HAP-1 (cell line): ENCODE data around the gene IL34.
A peak's percentile ranks its signal among the peaks of the same experiment; 100 is the strongest.

Experiments
- DNase-seq, 2 experiments: peaks; one replicate each; pipeline ENCODE4 v3.0.0-alpha.2; 2016 to 2020; ENCODE audit warnings: low spot score in 2 of 2
- H3K27me3 ChIP-seq: fragments of 250-450 bp; sonication (Bioruptor Pico); 2 replicates; pipeline ENCODE4 v1.5.1; 2020; ENCODE audit warnings: low read depth, mild to moderate bottlenecking, moderate library complexity
- H3K36me3 ChIP-seq: fragments of 250-450 bp; sonication (Bioruptor Pico); replicated peaks from 2 replicates; pipeline ENCODE4 v1.5.1; 2020; ENCODE audit warnings: mild to moderate bottlenecking
- H3K4me1 ChIP-seq: fragments of 250-450 bp; sonication (Bioruptor Pico); 2 replicates; pipeline ENCODE4 v1.5.1; 2020; ENCODE audit warnings: mild to moderate bottlenecking
- H3K4me3 ChIP-seq: fragments of 250-450 bp; sonication (Bioruptor Pico); 2 replicates; pipeline ENCODE4 v1.5.1; 2020; ENCODE audit warnings: mild to moderate bottlenecking, moderate library complexity
- H3K9me3 ChIP-seq: fragments of 250-450 bp; sonication (Bioruptor Pico); 2 replicates; pipeline ENCODE4 v1.5.1; 2020; ENCODE audit warnings: mild to moderate bottlenecking, moderate library complexity
- in situ Hi-C: fragments of 300-500 bp; cut with MboI; formaldehyde crosslinking; loops from 3 replicates; pipeline ENCODE4 v1.14.3; 2020; ENCODE audit warnings: low sequenced_read_pairs, inconsistent platforms, mixed read lengths

IL34 gene

DNA sequence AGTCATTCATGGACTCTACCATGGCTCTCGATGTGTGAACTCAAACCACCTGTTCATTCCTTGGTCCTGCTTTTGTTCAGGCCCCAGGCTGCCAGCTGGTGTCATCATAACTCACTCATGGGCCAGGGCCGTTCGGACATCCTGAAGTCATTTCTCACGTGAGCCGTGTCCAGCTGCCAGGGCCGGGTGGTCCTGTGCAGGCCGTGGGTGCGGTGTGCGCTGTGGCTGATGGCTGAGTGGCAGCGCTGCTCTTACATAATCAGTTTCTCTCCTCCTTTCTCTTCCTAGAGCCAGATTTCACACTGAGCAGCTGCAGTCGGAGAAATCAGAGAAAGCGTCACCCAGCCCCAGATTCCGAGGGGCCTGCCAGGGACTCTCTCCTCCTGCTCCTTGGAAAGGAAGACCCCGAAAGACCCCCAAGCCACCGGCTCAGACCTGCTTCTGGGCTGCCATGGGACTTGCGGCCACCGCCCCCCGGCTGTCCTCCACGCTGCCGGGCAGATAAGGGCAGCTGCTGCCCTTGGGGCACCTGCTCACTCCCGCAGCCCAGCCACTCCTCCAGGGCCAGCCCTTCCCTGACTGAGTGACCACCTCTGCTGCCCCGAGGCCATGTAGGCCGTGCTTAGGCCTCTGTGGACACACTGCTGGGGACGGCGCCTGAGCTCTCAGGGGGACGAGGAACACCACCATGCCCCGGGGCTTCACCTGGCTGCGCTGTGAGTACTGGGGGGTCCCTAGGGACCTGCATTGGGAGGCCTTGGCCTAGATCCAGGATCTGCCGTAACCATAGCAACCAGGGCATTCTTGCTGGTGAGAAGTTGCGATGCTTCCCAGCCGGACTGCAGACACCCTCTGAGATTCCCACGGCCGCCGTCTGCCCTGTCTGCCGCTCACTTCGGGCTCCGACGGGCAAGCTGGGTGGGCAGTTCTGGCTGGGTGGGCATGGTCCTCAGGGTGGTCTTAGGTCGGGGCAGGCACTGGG lies at the start of gene IL34:
TSS of gene IL34 (plus strand) at position 300 of the 982 bp plus-strand sequence. CDS start at position 689, 389 bp downstream.
- H3K4me3 ChIP-seq: no peak within 1 kb of the TSS
- H3K27me3 ChIP-seq: no peaks in the 10 kb centered on the region
- no peaks in the 10 kb centered on the region for H3K9me3 ChIP-seq
- in situ Hi-C loops: loop anchor here (5.0 kb wide), 1 partner anchor 69 kb away; no protein-coding TSS in a partner anchor
- H3K4me1 ChIP-seq: no peaks in the 10 kb centered on the region
- peak in 1 of 2 experiments; percentile 54 for DNase-seq
- no peaks in the 10 kb centered on the region for H3K36me3 ChIP-seq

GRCh38 chr16:70597135-70597835 lies 49.1 kb upstream of the IL34 start:
- Histone ChIP-seq H3K9me3 (no peaks in the 10 kb centered on the region), H3K36me3 (no peaks in the 10 kb centered on the region), H3K27me3 (no peaks in the 10 kb centered on the region), H3K4me3 (no peak overlapping the region), H3K4me1 (no peaks in the 10 kb centered on the region)
- in situ Hi-C loops: no loop called here
- DNase-seq: no peak

GRCh38 chr16:70598937-70599503 lies 47.3 kb upstream of the IL34 start:
- no peaks in the 10 kb centered on the region for H3K36me3 ChIP-seq
- no peak overlapping the region for H3K4me3 ChIP-seq
- H3K4me1 ChIP-seq: no peaks in the 10 kb centered on the region
- no peaks in the 10 kb centered on the region for H3K27me3 ChIP-seq
- in situ Hi-C loops: no loop called here
- DNase-seq: no peak
- no peaks in the 10 kb centered on the region for H3K9me3 ChIP-seq

DNA sequence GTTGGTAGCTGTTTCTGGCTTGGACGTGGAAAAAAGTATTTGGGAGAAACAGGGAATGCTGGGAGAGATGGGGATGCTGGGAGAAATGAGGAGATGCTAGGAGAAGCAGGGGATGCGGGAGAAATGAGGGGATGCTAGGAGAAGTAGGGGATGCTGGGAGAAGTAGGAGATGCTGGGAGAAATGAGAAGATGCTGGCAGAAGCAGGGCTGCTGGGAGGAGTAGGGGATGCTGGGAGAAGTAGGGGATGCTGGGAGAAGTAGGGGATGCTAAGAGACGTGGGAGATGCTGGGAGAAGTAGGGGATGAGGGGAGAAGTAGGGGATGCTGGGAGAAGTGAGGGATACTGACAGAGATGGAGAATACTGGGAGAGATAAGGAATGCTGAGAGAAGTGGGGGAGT lies 45.6 kb upstream of the IL34 start:
- in situ Hi-C loops: no loop called here
- DNase-seq: no peak

DNA sequence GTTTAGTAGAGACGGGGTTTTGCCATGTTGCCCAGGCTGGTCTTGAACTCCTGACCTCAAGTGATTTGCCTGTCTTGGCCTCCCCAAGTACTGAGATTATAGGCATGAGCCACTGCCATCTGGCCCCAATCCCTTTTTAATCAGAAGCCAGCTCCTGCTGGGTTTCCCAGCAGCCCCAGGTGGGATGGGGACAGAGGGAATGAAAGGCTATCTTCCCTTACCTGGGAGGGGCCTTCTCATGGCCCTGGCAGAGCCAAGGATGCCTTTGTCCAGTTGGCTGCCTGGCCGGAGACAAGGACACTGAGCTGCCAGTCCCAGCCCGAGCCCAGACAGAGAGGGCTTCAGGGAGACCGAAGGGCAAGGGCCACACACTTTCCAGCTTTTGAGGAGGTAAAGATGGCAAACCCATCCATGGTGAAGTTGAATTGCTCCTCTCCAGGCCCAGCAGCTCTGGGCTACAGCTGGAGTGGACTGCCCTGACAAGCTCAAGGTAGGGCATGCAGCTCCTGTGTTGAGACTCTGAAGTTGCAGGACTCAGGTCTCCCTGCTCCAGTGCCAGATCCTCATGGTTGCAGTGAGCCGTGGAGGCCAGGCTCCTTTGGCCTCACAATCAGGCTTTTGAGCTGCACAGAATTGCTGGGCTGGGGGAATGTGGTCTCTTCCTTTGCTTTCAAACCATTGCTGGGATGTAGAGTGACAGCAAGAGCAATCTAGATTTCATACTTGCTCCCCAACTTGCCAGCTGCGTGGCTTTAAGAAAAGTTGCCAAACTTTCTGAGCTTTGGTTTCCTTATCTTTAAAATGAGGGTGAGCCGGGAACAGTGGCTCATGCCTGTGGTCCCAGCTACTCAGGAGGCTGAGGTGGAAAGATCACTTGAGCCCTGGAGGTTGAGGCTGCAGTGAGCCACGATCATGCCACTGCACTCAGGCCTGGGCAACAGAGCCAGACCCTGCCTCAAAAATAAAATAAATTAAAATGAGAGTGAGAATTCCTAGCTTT lies 44.5 kb upstream of the IL34 start:
- no peaks in the 10 kb centered on the region for H3K36me3 ChIP-seq
- H3K4me3 ChIP-seq: no peak overlapping the region
- no peaks in the 10 kb centered on the region for H3K9me3 ChIP-seq
- no peaks in the 10 kb centered on the region for H3K27me3 ChIP-seq
- in situ Hi-C loops: no loop called here
- no peak for DNase-seq
- no peaks in the 10 kb centered on the region for H3K4me1 ChIP-seq

More for the DNA sequence above, 45.6 kb upstream of the IL34 start:
- Histone ChIP-seq H3K4me3 (no peak overlapping the region), H3K9me3 (no peaks in the 10 kb centered on the region), H3K27me3 (no peaks in the 10 kb centered on the region), H3K36me3 (no peaks in the 10 kb centered on the region), H3K4me1 (no peaks in the 10 kb centered on the region)

DNA sequence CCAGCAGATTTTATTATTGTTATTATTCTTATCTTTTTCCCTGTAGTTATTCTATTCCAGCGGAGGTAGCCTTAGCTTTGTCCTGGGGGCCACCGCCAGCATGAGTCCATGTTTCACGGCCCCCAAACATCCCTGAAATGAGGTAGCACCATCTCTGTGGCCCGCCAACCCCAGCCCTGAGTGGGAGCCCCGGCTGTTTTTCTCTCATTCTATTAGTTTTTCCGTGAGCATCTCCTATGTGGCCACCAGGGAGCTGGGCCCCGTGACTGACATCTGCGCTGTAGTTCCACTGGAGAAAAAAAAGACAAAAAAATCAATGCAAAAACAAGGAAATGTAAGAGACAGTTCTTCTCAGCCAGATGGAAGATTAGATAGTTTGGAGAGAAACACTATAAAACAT lies 43.5 kb upstream of the IL34 start:
- H3K36me3 ChIP-seq: no peaks in the 10 kb centered on the region
- in situ Hi-C loops: no loop called here
- no peaks in the 10 kb centered on the region for H3K9me3 ChIP-seq
- H3K27me3 ChIP-seq: no peaks in the 10 kb centered on the region
- H3K4me3 ChIP-seq: no peak overlapping the region
- H3K4me1 ChIP-seq: no peaks in the 10 kb centered on the region
- no peak for DNase-seq

DNA sequence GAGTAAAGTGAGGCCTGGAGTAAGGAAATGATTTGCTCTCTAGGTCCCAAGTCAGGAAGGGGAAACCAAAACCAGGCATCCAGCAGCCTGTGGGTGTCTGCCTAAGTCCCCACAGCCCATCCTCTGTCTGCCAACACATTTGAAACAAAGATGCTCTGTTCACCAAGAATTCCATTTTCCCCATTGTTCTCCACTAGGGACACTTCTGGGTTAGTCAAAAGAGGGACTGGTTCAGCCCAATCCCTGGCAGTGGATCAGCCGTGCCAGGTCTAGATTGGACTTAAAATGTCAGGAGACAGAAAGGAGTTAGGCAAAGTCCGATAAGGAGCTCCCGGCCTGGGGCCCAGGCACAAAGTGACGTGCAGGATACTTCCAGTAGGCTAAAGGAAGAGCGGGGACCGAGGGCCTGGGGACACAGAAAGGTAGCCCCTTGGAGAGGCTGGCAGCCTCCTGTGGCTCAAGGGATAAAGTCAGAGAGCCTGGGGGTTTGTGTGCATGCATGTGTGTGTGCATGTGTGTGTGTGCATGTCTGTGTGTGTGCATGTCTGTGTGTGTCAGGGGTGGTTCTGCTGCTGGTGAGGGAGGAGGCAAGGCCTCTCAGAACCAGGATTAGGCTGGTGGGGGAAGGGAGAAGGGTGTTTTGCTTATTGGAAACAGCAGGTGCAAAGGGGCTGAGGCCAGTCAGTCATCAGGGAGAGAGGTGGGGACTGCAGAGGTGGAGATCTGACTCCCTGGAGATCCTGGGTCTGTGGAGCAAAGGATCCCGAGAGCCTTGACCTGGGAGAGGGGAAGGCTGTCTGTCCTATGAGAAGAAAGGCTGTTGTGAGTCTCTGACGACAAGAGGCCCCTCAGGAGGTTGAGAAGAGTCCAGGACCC lies 41.7 kb upstream of the IL34 start:
- Histone ChIP-seq H3K27me3 (no peaks in the 10 kb centered on the region), H3K9me3 (no peaks in the 10 kb centered on the region), H3K4me1 (no peaks in the 10 kb centered on the region), H3K4me3 (no peak overlapping the region), H3K36me3 (no peaks in the 10 kb centered on the region)
- in situ Hi-C loops: no loop called here
- no peak for DNase-seq

DNA sequence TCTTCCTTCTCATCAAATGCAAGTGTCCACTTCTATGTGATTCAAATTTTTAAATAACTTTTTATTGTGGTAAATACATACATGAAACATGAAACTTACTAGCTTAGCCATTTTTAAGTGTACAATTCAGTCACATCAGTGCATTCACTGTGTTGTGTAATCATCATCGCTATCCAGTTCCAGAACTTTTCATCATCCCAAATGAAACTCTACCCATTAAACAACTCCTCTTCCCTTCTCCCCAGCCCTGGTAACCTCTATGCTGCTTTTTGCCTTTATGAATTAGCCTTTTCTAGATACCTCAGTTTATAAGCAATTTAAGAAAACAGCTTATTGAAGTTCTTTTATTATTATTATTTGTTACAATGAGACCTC lies 41.1 kb upstream of the IL34 start:
- no peak overlapping the region for H3K4me3 ChIP-seq
- no peaks in the 10 kb centered on the region for H3K36me3 ChIP-seq
- no peaks in the 10 kb centered on the region for H3K9me3 ChIP-seq
- in situ Hi-C loops: no loop called here
- no peak for DNase-seq
- H3K27me3 ChIP-seq: no peaks in the 10 kb centered on the region
- no peaks in the 10 kb centered on the region for H3K4me1 ChIP-seq

- no peaks in the 10 kb centered on the region for H3K36me3 ChIP-seq
- in situ Hi-C loops: no loop called here
Measured at GRCh38 chr16:70608521-70608920, 37.8 kb upstream of the IL34 start.

GRCh38 chr16:70610273-70611223 lies 35.8 kb upstream of the IL34 start:
- in situ Hi-C loops: no loop called here
- Histone ChIP-seq H3K27me3 (no peaks in the 10 kb centered on the region), H3K9me3 (no peaks in the 10 kb centered on the region), H3K4me1 (no peaks in the 10 kb centered on the region), H3K4me3 (no peak overlapping the region), H3K36me3 (no peaks in the 10 kb centered on the region)
- no peak for DNase-seq

More at GRCh38 chr16:70608521-70608920, 37.8 kb upstream of the IL34 start:
- no peaks in the 10 kb centered on the region for H3K9me3 ChIP-seq
- DNase-seq: no peak
- H3K4me1 ChIP-seq: no peaks in the 10 kb centered on the region
- H3K27me3 ChIP-seq: no peaks in the 10 kb centered on the region
- no peak overlapping the region for H3K4me3 ChIP-seq

DNA sequence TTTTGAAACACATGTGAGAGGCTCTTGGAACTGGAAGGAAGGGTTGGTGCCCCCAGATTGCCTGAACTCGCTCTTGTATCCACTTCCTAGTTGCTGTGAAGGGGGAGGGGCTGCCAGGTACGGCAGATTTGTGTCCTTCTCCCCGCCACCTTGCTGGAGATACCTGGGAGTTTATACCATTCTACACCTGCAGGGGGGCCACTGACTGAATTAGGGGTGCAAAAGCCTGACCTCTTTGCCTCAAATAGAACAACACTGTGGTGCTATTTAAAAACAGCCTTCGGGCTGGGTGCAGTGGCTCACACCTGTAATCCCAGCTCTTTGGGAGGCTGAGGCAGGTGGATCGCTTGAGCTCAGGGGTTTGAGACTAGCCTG lies 35.1 kb upstream of the IL34 start:
- no peaks in the 10 kb centered on the region for H3K9me3 ChIP-seq
- in situ Hi-C loops: no loop called here
- no peaks in the 10 kb centered on the region for H3K4me1 ChIP-seq
- DNase-seq: no peak
- no peak overlapping the region for H3K4me3 ChIP-seq
- H3K27me3 ChIP-seq: no peaks in the 10 kb centered on the region
- H3K36me3 ChIP-seq: no peaks in the 10 kb centered on the region
